A673 (cell line): Measurements from ENCODE around the gene CDC42BPB. TPM values are rescaled to one million over a fixed set of nuclear protein-coding genes. Genes with fewer than 3 reads are reported as not detected.

Experiments used
- BruUV-seq: library from RNA; stranded (reverse); fragments of 400-500 nt; replicated peaks from 2 replicates; lab custom pipeline; 2021; lab: Mats Ljungman, UMichigan
- CTCF ChIA-PET: fragments of 300-600 bp; sonication (Branson Sonifier 250); formaldehyde crosslinking; loops from one replicate; lab custom pipeline; 2022; ENCODE audit warnings: antibody characterized with exemption; lab: Charles Lee
- POLR2A ChIA-PET: fragments of 300-600 bp; sonication (Branson Sonifier 250); formaldehyde crosslinking; loops from one replicate; lab custom pipeline; 2022; ENCODE audit warnings: antibody characterized with exemption; ENCODE audit not compliant: low non-redundant PET; lab: Charles Lee
- DNase-seq: peaks from one replicate; pipeline ENCODE4 v3.0.0-alpha.2; 2015; ENCODE audit warnings: low spot score
- H3K27ac ChIP-seq: fragments of 200-600 bp; sonication (generic); 2 replicates; pipeline ENCODE4 v1.5.1; 2016; ENCODE audit warnings: mixed run types, low read depth, mild to moderate bottlenecking, mixed read lengths, antibody characterized with exemption, low read length; ENCODE audit not compliant: poor library complexity, severe bottlenecking
- H3K27me3 ChIP-seq: fragments of 200-600 bp; sonication (generic); replicated peaks from 2 replicates; pipeline ENCODE4 v1.6.1; 2017; ENCODE audit warnings: mixed run types, low read depth, mild to moderate bottlenecking, mixed read lengths, antibody characterized with exemption, low read length; ENCODE audit not compliant: insufficient read depth, poor library complexity
- H3K36me3 ChIP-seq: fragments of 200-600 bp; sonication (generic); 2 replicates; pipeline ENCODE4 v1.6.1; 2016; ENCODE audit warnings: mixed run types, mild to moderate bottlenecking, mixed read lengths, antibody characterized with exemption, low read length; ENCODE audit not compliant: insufficient read depth, poor library complexity, severe bottlenecking
- H3K4me1 ChIP-seq: fragments of 200-600 bp; sonication (generic); 2 replicates; pipeline ENCODE4 v1.6.1; 2017; ENCODE audit warnings: mixed run types, mild to moderate bottlenecking, mixed read lengths, antibody characterized with exemption, low read length; ENCODE audit not compliant: insufficient read depth, poor library complexity, severe bottlenecking
- H3K4me3 ChIP-seq: fragments of 200-600 bp; sonication (generic); 2 replicates; pipeline ENCODE4 v1.5.1; 2016; ENCODE audit warnings: low read depth, mixed run types, mild to moderate bottlenecking, mixed read lengths, low read length; ENCODE audit not compliant: poor library complexity, severe bottlenecking
- H3K9me3 ChIP-seq: fragments of 200-600 bp; sonication (generic); 2 replicates; pipeline ENCODE4 v1.6.1; 2016; ENCODE audit warnings: mixed run types, low read depth, mild to moderate bottlenecking, mixed read lengths, antibody characterized with exemption, low read length; ENCODE audit not compliant: poor library complexity, severe bottlenecking
- CTCF ChIP-seq: fragments of 300-800, 200-600 bp; sonication (generic); conservative IDR thresholded peaks from 2 replicates; pipeline ENCODE4 v1.5.1; 2017; ENCODE audit warnings: low read depth, mild to moderate bottlenecking, antibody characterized with exemption, low read length, moderate library complexity, mixed read lengths
- EZH2 ChIP-seq: fragments of 200-600 bp; sonication (generic); IDR thresholded peaks from 2 replicates; pipeline ENCODE4 v1.6.1; 2017; ENCODE audit warnings: borderline replicate concordance, low read depth, mild to moderate bottlenecking, mixed read lengths, antibody characterized with exemption, low read length; ENCODE audit not compliant: poor library complexity, severe bottlenecking
- intact Hi-C: fragments of 100-400 bp; cut with micrococcal nuclease; formaldehyde crosslinking; loops from one replicate; pipeline ENCODE4 v1.10.0; 2022; ENCODE audit not compliant: unreplicated experiment
- total RNA-seq: library from RNA; stranded (reverse); gene quantifications from 2 replicates; pipeline ENCODE4 v1.2.3, GENCODE V29; 2021

The CDC42BPB gene
- total RNA-seq, 1 experiment from 2014 or later = 103 TPM

GRCh38 chr14:102958461-102958860 is 98.9 kb downstream of the CDC42BPB start:
- CTCF ChIA-PET = no interaction called here
- H3K27ac ChIP-seq = no peak overlapping the region
- no peak for DNase-seq
- H3K27me3 ChIP-seq = no peaks in the 10 kb centered on the region
- no peak overlapping the region for H3K4me3 ChIP-seq
- TF ChIP-seq EZH2 (no peak), CTCF (no peak)
- peaks cover 70% of the 10 kb centered on the region for H3K36me3 ChIP-seq
- BruUV-seq = no TSS peak
- intact Hi-C loops = no loop called here
- H3K4me1 ChIP-seq = no peaks in the 10 kb centered on the region
- H3K9me3 ChIP-seq = no peaks in the 10 kb centered on the region
- POLR2A ChIA-PET = no interaction called here

GRCh38 chr14:102957222-102957621 is 100.1 kb downstream of the CDC42BPB start:
- POLR2A ChIA-PET = no interaction called here

GRCh38 chr14:102955636-102956408 is 101.5 kb downstream of the CDC42BPB start:
- Histone ChIP-seq H3K36me3 (peaks cover 58% of the 10 kb centered on the region), H3K9me3 (no peaks in the 10 kb centered on the region), H3K27me3 (no peaks in the 10 kb centered on the region), H3K27ac (no peak overlapping the region), H3K4me1 (peaks cover 11% of the 10 kb centered on the region), H3K4me3 (no peak overlapping the region)
- POLR2A ChIA-PET = no interaction called here
- DNase-seq = no peak
- no peak for TF ChIP-seq CTCF
- TF ChIP-seq EZH2 = no peak
- CTCF ChIA-PET = no interaction called here
- intact Hi-C loops = no loop called here
- no TSS peak for BruUV-seq

More at GRCh38 chr14:102957222-102957621, 100.1 kb downstream of the CDC42BPB start:
- Histone ChIP-seq H3K27ac (no peak overlapping the region), H3K27me3 (no peaks in the 10 kb centered on the region), H3K4me3 (no peak overlapping the region), H3K36me3 (peaks cover 63% of the 10 kb centered on the region), H3K9me3 (no peaks in the 10 kb centered on the region), H3K4me1 (peaks cover 1% of the 10 kb centered on the region)
- TF ChIP-seq CTCF = no peak
- TF ChIP-seq EZH2 = no peak
- intact Hi-C loops = no loop called here
- CTCF ChIA-PET = no interaction called here
- DNase-seq = no peak
- BruUV-seq = no TSS peak
